Thymus (tissue), 11 donors: ENCODE measurements around the gene SSH2. TPM values are rescaled to one million over a fixed set of nuclear protein-coding genes. Genes with fewer than 3 reads are reported as not detected.

Source experiments
- DNase-seq, 9 donors: peaks; one replicate each; pipeline ENCODE4 v3.0.0-alpha.2; 2013; ENCODE audit warnings: low spot score in 9 of 9, low read depth in 6 of 9, missing footprints in 1 of 9
- H3K27ac ChIP-seq, 2 donors: one replicate each; pipeline ENCODE4 v1.5.1; 2013; ENCODE audit warnings: control low read depth in 1 of 2, low read depth in 1 of 2, low read length in 1 of 2, mild to moderate bottlenecking in 1 of 2, moderate library complexity in 1 of 2
- H3K27me3 ChIP-seq, 2 donors: one replicate each; pipeline ENCODE4 v1.5.1; 2013; ENCODE audit warnings: low read length in 1 of 2; ENCODE audit not compliant: control insufficient read depth in 2 of 2, insufficient read depth in 1 of 2
- H3K36me3 ChIP-seq, 2 donors: one replicate each; pipeline ENCODE4 v1.5.1; 2013; ENCODE audit warnings: low read length in 1 of 2, mild to moderate bottlenecking in 1 of 2, moderate library complexity in 1 of 2; ENCODE audit not compliant: control insufficient read depth in 2 of 2, insufficient read depth in 2 of 2
- H3K4me1 ChIP-seq, 2 donors: one replicate each; pipeline ENCODE4 v1.5.1; 2013; ENCODE audit warnings: low read length in 2 of 2; ENCODE audit not compliant: control insufficient read depth in 2 of 2, insufficient read depth in 2 of 2
- H3K4me3 ChIP-seq, 2 donors: one replicate each; pipeline ENCODE4 v1.5.1; 2013; ENCODE audit warnings: low read length in 2 of 2, control low read depth in 1 of 2, mild to moderate bottlenecking in 1 of 2
- H3K9me3 ChIP-seq, 2 donors: one replicate each; pipeline ENCODE4 v1.5.1; 2013; ENCODE audit warnings: low read length in 1 of 2, mild to moderate bottlenecking in 1 of 2; ENCODE audit not compliant: control insufficient read depth in 2 of 2, insufficient read depth in 1 of 2
- WGBS: extraction: QIAGEN DNeasy Blood & Tissue Kit; methylation state at CpG from one replicate; pipeline ENCODE4 v1.1.7; 2013; 5-methylcytosine and 5-hydroxymethylcytosine counted together
- polyA plus RNA-seq: library from polyadenylated mRNA; stranded (reverse); fragments of 200-250 nt; gene quantifications from one replicate; pipeline ENCODE4 v1.2.3, GENCODE V29; 2013
- total RNA-seq: library from RNA; stranded (reverse); fragments of 120-200 nt; gene quantifications from one replicate; pipeline ENCODE4 v1.2.4, GENCODE V29; 2013
- donor health status: healthy.

Gene SSH2
- total and polyA plus RNA-seq, 2 donors: 25.4 to 28.5 TPM

DNA sequence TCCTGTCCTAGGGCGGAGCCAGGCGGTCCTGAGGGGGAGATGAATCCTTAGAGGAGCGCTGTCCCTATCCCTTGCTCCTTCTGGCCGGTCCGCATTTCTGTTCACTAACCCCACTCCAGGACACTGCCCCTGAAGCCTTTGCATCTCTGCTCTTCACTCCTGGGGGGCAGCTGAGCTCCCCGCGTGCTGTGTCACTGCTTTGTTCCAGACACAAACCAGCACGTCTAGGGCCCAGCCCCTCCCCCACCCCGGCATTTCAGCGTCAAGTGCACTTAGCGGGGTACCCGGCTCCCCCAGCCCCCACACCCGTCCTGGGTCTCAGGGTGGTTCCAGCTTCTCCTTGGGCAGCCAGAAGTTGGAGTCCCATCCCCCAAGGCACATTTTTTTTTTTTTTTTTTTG lies 316.2 kb downstream of the SSH2 start:
- peaks cover 0 to 16% of the 10 kb centered on the region in 2 donors for H3K9me3 ChIP-seq
- H3K27me3 ChIP-seq: peaks cover 25 to 78% of the 10 kb centered on the region in 2 donors
- no peak for DNase-seq
- H3K4me1 ChIP-seq: peaks cover 43 to 57% of the 10 kb centered on the region in 2 donors
- H3K4me3 ChIP-seq: no peak overlapping the region
- peak overlapping the region in 1 of 2 donors; percentile 11 for H3K27ac ChIP-seq
- H3K36me3 ChIP-seq: no peaks in the 10 kb centered on the region
- 28% methylated on average over 13 of the region's 13 CpGs for WGBS

- H3K36me3 ChIP-seq: no peaks in the 10 kb centered on the region
- WGBS: 1% methylated on average over 50 of the region's 50 CpGs
- H3K27ac ChIP-seq: no peak overlapping the region
- peaks cover 0 to 16% of the 10 kb centered on the region in 2 donors for H3K9me3 ChIP-seq
- DNase-seq: peak in 7 of 9 donors; percentile 79 to 94 (median 90)
- peaks cover 25 to 73% of the 10 kb centered on the region in 2 donors for H3K27me3 ChIP-seq
- peaks cover 43 to 55% of the 10 kb centered on the region in 2 donors for H3K4me1 ChIP-seq
- peak overlapping the region in 1 of 2 donors; percentile 37 for H3K4me3 ChIP-seq
Observed at GRCh38 chr17:29613352-29613837, 316.6 kb downstream of the SSH2 start.

- H3K27ac ChIP-seq: no peak overlapping the region
- peak overlapping the region in 1 of 2 donors; percentile 37 for H3K4me3 ChIP-seq
- H3K9me3 ChIP-seq: peaks cover 0 to 16% of the 10 kb centered on the region in 2 donors
- H3K27me3 ChIP-seq: peaks cover 25 to 66% of the 10 kb centered on the region in 2 donors
- H3K36me3 ChIP-seq: no peaks in the 10 kb centered on the region
- peaks cover 36 to 47% of the 10 kb centered on the region in 2 donors for H3K4me1 ChIP-seq
- DNase-seq: no peak
- WGBS: 58% methylated on average over 85 of the region's 85 CpGs
Observed at GRCh38 chr17:29612404-29613280, 317.4 kb downstream of the SSH2 start.

GRCh38 chr17:29612094-29612403 lies 318.0 kb downstream of the SSH2 start:
- H3K36me3 ChIP-seq: no peaks in the 10 kb centered on the region
- peaks cover 0 to 13% of the 10 kb centered on the region in 2 donors for H3K9me3 ChIP-seq
- WGBS: 97% methylated on average over 12 of the region's 12 CpGs
- peaks cover 31 to 41% of the 10 kb centered on the region in 2 donors for H3K4me1 ChIP-seq
- DNase-seq: no peak
- peaks cover 22 to 60% of the 10 kb centered on the region in 2 donors for H3K27me3 ChIP-seq
- no peak overlapping the region for H3K4me3 ChIP-seq
- H3K27ac ChIP-seq: no peak overlapping the region

DNA sequence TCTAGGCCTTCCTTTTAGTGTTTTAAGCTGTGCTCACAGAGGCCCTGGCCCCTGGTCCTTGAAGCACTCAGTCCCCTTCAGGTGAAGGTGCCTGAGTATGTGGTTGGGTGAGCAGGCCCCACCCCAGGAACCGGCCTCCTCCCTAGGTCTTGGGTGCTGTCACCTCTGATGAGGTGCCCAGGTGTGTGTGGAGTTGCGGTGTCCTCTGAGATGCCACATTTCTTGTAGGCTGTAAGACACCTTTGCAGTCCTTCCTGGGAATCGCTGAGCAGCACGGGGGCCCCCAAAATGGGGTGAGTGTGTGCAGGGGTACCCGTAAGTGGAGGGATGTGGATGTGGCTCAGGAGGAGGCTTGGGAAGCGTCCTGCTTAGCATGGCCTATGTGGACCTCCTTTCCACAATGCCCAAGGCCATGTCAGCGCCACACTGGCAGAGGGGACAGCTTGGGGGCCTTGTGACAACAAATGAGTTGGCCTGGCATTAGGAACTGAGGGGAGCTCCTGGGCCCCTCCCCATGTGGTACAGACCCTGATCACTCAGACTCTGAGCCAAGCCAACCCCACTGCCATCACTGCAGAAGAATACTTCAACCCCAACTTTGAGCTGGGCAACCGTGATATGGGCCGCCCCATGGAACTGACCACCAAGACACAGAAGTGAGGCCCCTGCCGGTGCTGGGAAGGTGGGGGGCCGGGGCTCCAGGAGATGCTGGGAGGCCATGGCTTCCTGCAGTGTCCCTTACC lies 318.5 kb downstream of the SSH2 start:
- no peaks in the 10 kb centered on the region for H3K36me3 ChIP-seq
- DNase-seq: no peak
- WGBS: 96% methylated on average over 11 of the region's 11 CpGs
- H3K27me3 ChIP-seq: peaks cover 17 to 55% of the 10 kb centered on the region in 2 donors
- no peak overlapping the region for H3K27ac ChIP-seq
- peaks cover 0 to 13% of the 10 kb centered on the region in 2 donors for H3K9me3 ChIP-seq
- H3K4me3 ChIP-seq: no peak overlapping the region
- H3K4me1 ChIP-seq: peaks cover 27 to 36% of the 10 kb centered on the region in 2 donors

DNA sequence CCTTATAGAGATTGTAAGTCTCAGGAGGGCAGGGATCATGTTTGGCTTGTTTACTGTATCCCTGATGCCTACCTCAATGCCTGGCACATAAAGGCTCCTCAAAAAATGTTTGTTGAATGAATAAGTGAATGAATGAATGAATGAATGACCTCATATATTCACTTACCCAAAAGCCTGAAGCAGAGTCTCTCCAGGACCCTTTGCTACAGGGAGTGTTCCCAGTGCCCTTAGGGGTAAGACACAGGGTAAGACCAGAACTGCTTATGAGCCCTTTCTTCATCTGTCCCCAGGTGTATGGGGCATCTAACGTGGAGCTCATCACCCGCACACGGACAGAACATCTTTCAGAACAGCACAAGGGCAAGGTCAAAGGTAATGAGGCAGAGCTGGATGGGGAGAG lies 319.6 kb downstream of the SSH2 start:
- over 99% methylated on average over 3 of the region's 3 CpGs for WGBS
- Histone ChIP-seq H3K4me1 (peaks cover 17 to 26% of the 10 kb centered on the region in 2 donors), H3K4me3 (no peak overlapping the region), H3K9me3 (peaks cover 0 to 6% of the 10 kb centered on the region in 2 donors), H3K36me3 (no peaks in the 10 kb centered on the region), H3K27ac (no peak overlapping the region), H3K27me3 (peaks cover 7 to 43% of the 10 kb centered on the region in 2 donors)
- DNase-seq: no peak

DNA sequence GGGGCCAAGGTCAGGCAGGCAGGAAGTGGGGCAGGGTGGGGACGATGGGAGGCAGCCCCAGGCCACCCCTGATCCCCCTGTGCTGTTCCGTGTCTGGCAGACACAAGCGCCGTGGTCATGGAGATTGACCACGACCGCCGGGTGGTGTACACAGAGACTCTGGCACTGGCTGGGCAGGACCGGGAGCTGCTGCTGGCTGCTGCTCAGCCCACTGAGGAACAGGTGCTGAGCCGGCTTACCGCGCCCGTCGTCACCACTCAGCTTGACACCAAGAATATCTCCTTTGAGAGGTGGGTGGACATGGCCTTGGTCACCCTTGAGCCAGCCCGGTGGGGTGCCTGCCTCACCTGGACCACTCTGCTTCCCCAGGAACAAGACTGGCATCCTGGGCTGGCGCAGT lies 321.0 kb downstream of the SSH2 start:
- no peak overlapping the region for H3K4me3 ChIP-seq
- no peaks in the 10 kb centered on the region for H3K36me3 ChIP-seq
- no peak overlapping the region for H3K27ac ChIP-seq
- peaks cover 5 to 11% of the 10 kb centered on the region in 2 donors for H3K4me1 ChIP-seq
- H3K9me3 ChIP-seq: peaks cover 0 to 4% of the 10 kb centered on the region in 2 donors
- 93% methylated on average over 15 of the region's 15 CpGs for WGBS
- peaks cover 0 to 29% of the 10 kb centered on the region in 2 donors for H3K27me3 ChIP-seq
- no peak for DNase-seq

- no peak for DNase-seq
- 98% methylated on average over 29 of the region's 29 CpGs for WGBS
- Histone ChIP-seq H3K27ac (no peak overlapping the region), H3K36me3 (no peaks in the 10 kb centered on the region), H3K9me3 (peaks cover 0 to 1% of the 10 kb centered on the region in 2 donors), H3K27me3 (peaks cover 0 to 16% of the 10 kb centered on the region in 2 donors), H3K4me3 (no peak overlapping the region), H3K4me1 (peaks cover 0 to 2% of the 10 kb centered on the region in 2 donors)
Observed at GRCh38 chr17:29607557-29608195, 322.4 kb downstream of the SSH2 start.
